NCI-H748 treated with DMSO at 0.1 percent for 48 hours (cell line): Measurements from ENCODE around the gene HIC1.
A peak's percentile ranks its signal among the peaks of the same experiment; 100 is the strongest.
"Not testable (repeated sequence)": the region's sequence is repeated elsewhere in the genome, so short reads cannot be mapped to it uniquely, and the experiment has no call there.

Experiments
- DNase-seq: peaks from one replicate; lab custom pipeline; 2025; lab: John Stamatoyannopoulos, UW

The HIC1 gene

GRCh38 chr17:2054512-2055291 is at the start of gene HIC1:
TSS of gene HIC1 (plus strand) at chr17:2055103. CDS start at chr17:2056691, 1,588 bp downstream.
- peak; percentile 66 for DNase-seq

- no peak for DNase-seq
Observed at GRCh38 chr17:2008332-2009126, 46.4 kb upstream of the HIC1 start.

- no peak for DNase-seq
Observed at GRCh38 chr17:2009737-2010136, 45.2 kb upstream of the HIC1 start.

GRCh38 chr17:2011411-2012371 is 43.2 kb upstream of the HIC1 start:
- no peak for DNase-seq

- DNase-seq: no peak
Observed at GRCh38 chr17:2012499-2012898, 42.4 kb upstream of the HIC1 start.

GRCh38 chr17:2013220-2013993 is 41.5 kb upstream of the HIC1 start:
- not testable (repeated sequence) for DNase-seq

- DNase-seq: no peak
Observed at GRCh38 chr17:2013994-2014317, 40.9 kb upstream of the HIC1 start.

GRCh38 chr17:2015314-2015713 is 39.6 kb upstream of the HIC1 start:
- DNase-seq: no peak

- no peak for DNase-seq
Observed at GRCh38 chr17:2016494-2016893, 38.4 kb upstream of the HIC1 start.

- no peak for DNase-seq
Observed at GRCh38 chr17:2017274-2017941, 37.5 kb upstream of the HIC1 start.

- DNase-seq: peak; percentile 53
Observed at GRCh38 chr17:2018716-2019510, 36.0 kb upstream of the HIC1 start.

GRCh38 chr17:2019723-2020122 is 35.2 kb upstream of the HIC1 start:
- DNase-seq: no peak

GRCh38 chr17:2020721-2021120 is 34.2 kb upstream of the HIC1 start:
- DNase-seq: no peak

- DNase-seq: no peak
Observed at GRCh38 chr17:2022647-2023240, 32.2 kb upstream of the HIC1 start.

- no peak for DNase-seq
Observed at GRCh38 chr17:2023256-2023655, 31.6 kb upstream of the HIC1 start.

GRCh38 chr17:2023692-2024571 is 31.0 kb upstream of the HIC1 start:
- DNase-seq: peak; percentile 36

GRCh38 chr17:2024572-2025219 is 30.2 kb upstream of the HIC1 start:
- no peak for DNase-seq

- no peak for DNase-seq
Observed at GRCh38 chr17:2025220-2025621, 29.7 kb upstream of the HIC1 start, which contains the start of gene RTN4RL1. TSS of gene RTN4RL1 (minus strand) at chr17:2025334. CDS start at chr17:2024865, 469 bp downstream.
